G401.6 (cell line): ENCODE measurements around the gene SLC6A5.

ENCODE experiments used
- FAIRE-seq: peaks from 2 replicates; lab custom pipeline; 2012; peaks lifted over from hg19 to GRCh38; lab: Jason Lieb, UNC

The SLC6A5 gene

GRCh38 chr11:20669820-20670684 is 70.6 kb downstream of the SLC6A5 start:
- no peak for FAIRE-seq

GRCh38 chr11:20670932-20671403 is 71.6 kb downstream of the SLC6A5 start:
- no peak for FAIRE-seq

GRCh38 chr11:20671856-20672546 is 72.6 kb downstream of the SLC6A5 start:
- FAIRE-seq, result no peak

- no peak for FAIRE-seq
Observed at GRCh38 chr11:20672575-20672974, 73.2 kb downstream of the SLC6A5 start.

GRCh38 chr11:20676658-20677057 is 77.2 kb downstream of the SLC6A5 start:
- no peak for FAIRE-seq

- no peak for FAIRE-seq
Observed at GRCh38 chr11:20688761-20689160, 89.4 kb downstream of the SLC6A5 start.

- no peak for FAIRE-seq
Observed at GRCh38 chr11:20707876-20708275, 108.5 kb downstream of the SLC6A5 start.
